Tongue (tissue), 2 donors: ENCODE data around the gene PAFAH1B1. TPM values are rescaled to one million over a fixed set of nuclear protein-coding genes. Genes with fewer than 3 reads are reported as not detected.
"Not testable (repeated sequence)": the region's sequence is repeated elsewhere in the genome, so short reads cannot be mapped to it uniquely, and the experiment has no call there.

Source experiments
- DNase-seq: peaks from one replicate; pipeline ENCODE4 v3.0.0-alpha.2; 2015
- total RNA-seq: library from RNA; depleted of rRNA; stranded (reverse); fragments of >200 nt; gene quantifications from one replicate; pipeline ENCODE4 v1.2.3, GENCODE V29; 2014

The PAFAH1B1 gene
- total RNA-seq, 1 donor from 2014 or later = 184 TPM

- no peak for DNase-seq
These were observed 42.2 kb downstream of the PAFAH1B1 start for GRCh38 chr17:2635675-2636074.

GRCh38 chr17:2636169-2636930 is 42.9 kb downstream of the PAFAH1B1 start:
- no peak for DNase-seq

GRCh38 chr17:2637422-2637821 is 44.0 kb downstream of the PAFAH1B1 start:
- DNase-seq = no peak

GRCh38 chr17:2644971-2645370 is 51.5 kb downstream of the PAFAH1B1 start:
- no peak for DNase-seq

- DNase-seq = no peak
These were observed 54.5 kb downstream of the PAFAH1B1 start for GRCh38 chr17:2647957-2648356.

GRCh38 chr17:2649191-2649590 is 55.7 kb downstream of the PAFAH1B1 start:
- DNase-seq = no peak

GRCh38 chr17:2652911-2653310 is 59.5 kb downstream of the PAFAH1B1 start:
- not testable (repeated sequence) for DNase-seq

- DNase-seq = no peak
These were observed 62.1 kb downstream of the PAFAH1B1 start for GRCh38 chr17:2655546-2655945.

- no peak for DNase-seq
These were observed 62.8 kb downstream of the PAFAH1B1 start for GRCh38 chr17:2656283-2656682.

- not testable (repeated sequence) for DNase-seq
These were observed 65.9 kb downstream of the PAFAH1B1 start for GRCh38 chr17:2659337-2659736.

- not testable (repeated sequence) for DNase-seq
These were observed 67.0 kb downstream of the PAFAH1B1 start for GRCh38 chr17:2660410-2660809.

GRCh38 chr17:2672026-2672425 is 78.6 kb downstream of the PAFAH1B1 start:
- no peak for DNase-seq

- not testable (repeated sequence) for DNase-seq
These were observed 85.8 kb downstream of the PAFAH1B1 start for GRCh38 chr17:2679247-2679646.

GRCh38 chr17:2680961-2681360 is 87.5 kb downstream of the PAFAH1B1 start:
- DNase-seq = no peak

GRCh38 chr17:2681650-2682049 is 88.2 kb downstream of the PAFAH1B1 start:
- DNase-seq = no peak

- no peak for DNase-seq
These were observed 88.9 kb downstream of the PAFAH1B1 start for GRCh38 chr17:2682176-2682938.

- DNase-seq = peak; percentile 30
These were observed 90.5 kb downstream of the PAFAH1B1 start for GRCh38 chr17:2683912-2684311.

- DNase-seq = no peak
These were observed 91.1 kb downstream of the PAFAH1B1 start for GRCh38 chr17:2684549-2684948.

GRCh38 chr17:2685696-2686095 is 92.2 kb downstream of the PAFAH1B1 start:
- no peak for DNase-seq

- no peak for DNase-seq
These were observed 93.6 kb downstream of the PAFAH1B1 start for GRCh38 chr17:2687074-2687418.

GRCh38 chr17:2688351-2689342 is 95.2 kb downstream of the PAFAH1B1 start:
- DNase-seq = peak; percentile 33

- DNase-seq = peak; percentile 21
These were observed 96.1 kb downstream of the PAFAH1B1 start for GRCh38 chr17:2689411-2690164.
